IMR-90 (cell line): ENCODE data around the gene UNKL. TPM values are rescaled to one million over a fixed set of nuclear protein-coding genes. Genes with fewer than 3 reads are reported as not detected.

Experiments
- ATAC-seq: fragments of 200-7000 bp; cut with Tn5 transposase; 2 replicates; pipeline ENCODE4 v1.9.1; 2020; ENCODE audit warnings: low read depth, mild to moderate bottlenecking, moderate library complexity
- BruUV-seq: library from RNA; stranded (reverse); fragments of 400-500 nt; replicated peaks from 2 replicates; lab custom pipeline; 2021; lab: Mats Ljungman, UMichigan
- CTCF ChIA-PET: fragments of 300-600 bp; formaldehyde crosslinking; extraction: SDS; loops from one replicate; lab custom pipeline; 2021; ENCODE audit warnings: antibody characterized with exemption; lab: Yijun Ruan, JAX
- POLR2A ChIA-PET: fragments of 300-600 bp; sonication (Branson Sonifier 250); formaldehyde crosslinking; loops from one replicate; lab custom pipeline; 2022; ENCODE audit warnings: antibody characterized with exemption; ENCODE audit not compliant: unreplicated experiment; lab: Charles Lee
- DNase-seq: peaks from one replicate; pipeline ENCODE4 v3.0.0; 2013
- H2AFZ ChIP-seq: replicated peaks from 2 replicates; pipeline ENCODE3; 2013; ENCODE audit warnings: low read length, mild to moderate bottlenecking; ENCODE audit not compliant: poor library complexity
- H2AK5ac ChIP-seq: 2 replicates; pipeline ENCODE4 v1.6.1; 2013; ENCODE audit warnings: low read depth, low read length, inconsistent platforms
- H2AK9ac ChIP-seq: replicated peaks from 2 replicates; pipeline ENCODE3; 2013; ENCODE audit warnings: mild to moderate bottlenecking, low read depth, low read length, moderate library complexity; ENCODE audit not compliant: poor library complexity
- H2BK120ac ChIP-seq: 2 replicates; pipeline ENCODE4 v1.6.1; 2013; ENCODE audit warnings: low read depth, low read length, inconsistent platforms
- H2BK15ac ChIP-seq: 3 replicates; pipeline ENCODE4 v1.6.1; 2013; ENCODE audit warnings: low read depth, low read length, inconsistent platforms
- H2BK20ac ChIP-seq: 2 replicates; pipeline ENCODE4 v1.6.1; 2013; ENCODE audit warnings: low read depth, mild to moderate bottlenecking, inconsistent platforms, low read length, moderate library complexity
- H2BK5ac ChIP-seq: 2 replicates; pipeline ENCODE4 v1.6.1; 2013; ENCODE audit warnings: mild to moderate bottlenecking, low read depth, low read length, inconsistent platforms; ENCODE audit not compliant: poor library complexity, severe bottlenecking
- H3K14ac ChIP-seq: replicated peaks from 2 replicates; pipeline ENCODE4 v1.6.1; 2013; ENCODE audit warnings: low read depth, low read length, inconsistent platforms
- H3K18ac ChIP-seq: 2 replicates; pipeline ENCODE4 v1.6.1; 2013; ENCODE audit warnings: low read depth, low read length, control low read depth
- H3K23ac ChIP-seq: 2 replicates; pipeline ENCODE4 v1.6.1; 2013; ENCODE audit warnings: low read depth, low read length, inconsistent platforms
- H3K27ac ChIP-seq: 2 replicates; pipeline ENCODE4 v1.5.1; 2013; ENCODE audit warnings: mild to moderate bottlenecking, control low read depth, low read length; ENCODE audit not compliant: insufficient read depth
- H3K27me3 ChIP-seq: 2 replicates; pipeline ENCODE4 v1.6.1; 2013; ENCODE audit warnings: low read length; ENCODE audit not compliant: control insufficient read depth, insufficient read depth
- H3K36me3 ChIP-seq: 2 replicates; pipeline ENCODE4 v1.6.1; 2013; ENCODE audit warnings: low read length, mixed read lengths; ENCODE audit not compliant: control insufficient read depth, insufficient read depth
- H3K4ac ChIP-seq: 2 replicates; pipeline ENCODE4 v1.6.1; 2013; ENCODE audit warnings: low read depth, low read length, inconsistent platforms
- H3K4me1 ChIP-seq: 2 replicates; pipeline ENCODE4 v1.6.1; 2013; ENCODE audit warnings: low read length, mixed read lengths; ENCODE audit not compliant: control insufficient read depth, insufficient read depth
- H3K4me2 ChIP-seq: 2 replicates; pipeline ENCODE4 v1.6.1; 2013; ENCODE audit warnings: low read depth, mild to moderate bottlenecking, control low read depth, low read length, moderate library complexity
- H3K4me3 ChIP-seq: 2 replicates; pipeline ENCODE4 v1.5.1; 2013; ENCODE audit warnings: low read depth, mild to moderate bottlenecking, control low read depth, low read length, moderate library complexity; ENCODE audit not compliant: insufficient read depth
- H3K56ac ChIP-seq: 2 replicates; pipeline ENCODE4 v1.6.1; 2013; ENCODE audit warnings: low read length, inconsistent platforms; ENCODE audit not compliant: insufficient read depth; ENCODE audit errors: extremely low read depth
- H3K79me1 ChIP-seq, 2 experiments: 2 replicates each; pipeline ENCODE4 v1.6.1; 2013; ENCODE audit warnings: low read length in 2 of 2, inconsistent platforms in 1 of 2, low read depth in 1 of 2
- H3K9ac ChIP-seq: 2 replicates; pipeline ENCODE4 v1.6.1; 2013; ENCODE audit warnings: low read depth, low read length, control low read depth
- H3K9me1 ChIP-seq: 2 replicates; pipeline ENCODE4 v1.6.1; 2013; ENCODE audit warnings: low read length, inconsistent platforms; ENCODE audit not compliant: insufficient read depth
- H3K9me3 ChIP-seq: 2 replicates; pipeline ENCODE4 v1.6.1; 2013; ENCODE audit warnings: low read length; ENCODE audit not compliant: control insufficient read depth, insufficient read depth
- H4K20me1 ChIP-seq: 2 replicates; pipeline ENCODE4 v1.6.1; 2013; ENCODE audit warnings: low read length, inconsistent platforms; ENCODE audit not compliant: insufficient read depth
- H4K5ac ChIP-seq: 2 replicates; pipeline ENCODE4 v1.6.1; 2013; ENCODE audit warnings: mild to moderate bottlenecking, low read depth, low read length, control low read depth
- H4K8ac ChIP-seq, 2 experiments: 2 replicates each; pipeline ENCODE4 v1.6.1; 2013; ENCODE audit warnings: low read depth in 2 of 2, low read length in 2 of 2, control low read depth in 1 of 2, inconsistent platforms in 1 of 2
- H4K91ac ChIP-seq: 2 replicates; pipeline ENCODE4 v1.6.1; 2013; ENCODE audit warnings: low read depth, low read length, inconsistent platforms; ENCODE audit not compliant: insufficient read depth
- BHLHE40 ChIP-seq: fragments of 150-350 bp; IDR thresholded peaks from 2 replicates; pipeline ENCODE4 v1.6.1; 2016; ENCODE audit warnings: mild to moderate bottlenecking, low read depth, low read length
- CEBPB ChIP-seq: IDR thresholded peaks from 2 replicates; pipeline ENCODE4 v1.6.1; 2012; ENCODE audit warnings: low read depth, low read length, improper control_type of control experiment
- CHD1 ChIP-seq: IDR thresholded peaks from 2 replicates; pipeline ENCODE4 v1.6.1; 2012; ENCODE audit warnings: low read depth, low read length, improper control_type of control experiment
- FOS ChIP-seq: fragments of 150-350 bp; IDR thresholded peaks from 2 replicates; pipeline ENCODE4 v1.6.1; 2016; ENCODE audit warnings: low read depth, low read length
- MAFK ChIP-seq: IDR thresholded peaks from 2 replicates; pipeline ENCODE4 v1.6.1; 2012; ENCODE audit warnings: low read depth, low read length, improper control_type of control experiment
- MAZ ChIP-seq: IDR thresholded peaks from 2 replicates; pipeline ENCODE4 v1.6.1; 2012; ENCODE audit warnings: low read depth, mild to moderate bottlenecking, low read length, improper control_type of control experiment, moderate library complexity, borderline replicate concordance
- NFE2L2 ChIP-seq: fragments of 150-350 bp; IDR thresholded peaks from 2 replicates; pipeline ENCODE4 v1.6.1; 2016; ENCODE audit warnings: low read depth, mild to moderate bottlenecking, low read length
- POLR2A ChIP-seq: IDR thresholded peaks from 2 replicates; pipeline ENCODE4 v1.6.1; 2012; ENCODE audit warnings: mild to moderate bottlenecking, low read depth, low read length
- RCOR1 ChIP-seq: IDR thresholded peaks from 2 replicates; pipeline ENCODE4 v1.6.1; 2012; ENCODE audit warnings: mild to moderate bottlenecking, low read length, improper control_type of control experiment; ENCODE audit not compliant: insufficient replicate concordance
- RFX5 ChIP-seq: IDR thresholded peaks from 2 replicates; pipeline ENCODE4 v1.8.0; 2012; ENCODE audit warnings: low read depth, mild to moderate bottlenecking, low read length, moderate library complexity
- WGBS, 2 experiments: methylation state at CpG; one replicate each; pipeline versions ENCODE4 v1.1.5 to v1.1.7; 2013; ENCODE audit warnings: missing lambda C conversion rate in 2 of 2; ENCODE audit not compliant: insufficient read length in 1 of 2; ENCODE audit errors: extremely low coverage in 2 of 2; 5-methylcytosine and 5-hydroxymethylcytosine counted together
- dilution Hi-C: fragments of 300-500 bp; cut with HindIII; formaldehyde crosslinking; loops from one replicate; pipeline ENCODE4 v1.14.3; 2018; ENCODE audit warnings: low sequenced_read_pairs; ENCODE audit not compliant: unreplicated experiment
- in situ Hi-C: fragments of 300-500 bp; cut with MboI; formaldehyde crosslinking; loops from 3 replicates; pipeline ENCODE4 v1.14.3; 2019; ENCODE audit warnings: low sequenced_read_pairs, inconsistent platforms, mixed read lengths
- intact Hi-C: fragments of 100-400 bp; cut with micrococcal nuclease; formaldehyde crosslinking; loops from 2 replicates; pipeline ENCODE4 v1.10.0; 2022
- polyA plus RNA-seq, 3 experiments: library from polyadenylated mRNA; depleted of rRNA; stranded (reverse); fragments of >200 nt; gene quantifications; 2 replicates each; pipeline ENCODE4 v1.2.3, GENCODE V29; 2012; ENCODE audit warnings: low replicate concordance in 1 of 3
- total RNA-seq: library from RNA; depleted of rRNA; stranded (reverse); fragments of >200 nt; gene quantifications from 2 replicates; pipeline ENCODE4 v1.2.3, GENCODE V29; 2012
- TF ChIP-seq, protein P1 (sequence below): fragments of 150-350 bp; IDR thresholded peaks from 2 replicates; pipeline ENCODE4 v1.6.1; 2016; ENCODE audit warnings: low read depth, mild to moderate bottlenecking, low read length, moderate library complexity, borderline replicate concordance

UNKL gene
- total and polyA plus RNA-seq, 2 of the 4 experiments (the other 2 are of a cell fraction), result 4.1 to 13.3 TPM

GRCh38 chr16:1452530-1452929, 38.0 kb upstream of the UNKL start:
- Histone ChIP-seq H3K27ac (no peak overlapping the region), H2BK15ac (no peak overlapping the region), H3K14ac (no peak overlapping the region), H3K36me3 (peaks cover 53% of the 10 kb centered on the region), H3K27me3 (no peaks in the 10 kb centered on the region), H3K4me3 (no peak overlapping the region), H3K18ac (no peak overlapping the region), H2AK5ac (no peak overlapping the region), H3K9ac (no peak overlapping the region), H4K8ac (no peak overlapping the region), H4K91ac (no peak overlapping the region), H2BK20ac (no peak overlapping the region), H4K20me1 (no peaks in the 10 kb centered on the region), H3K23ac (no peak overlapping the region), H2AFZ (no peak overlapping the region), H3K9me1 (no peaks in the 10 kb centered on the region), H2BK120ac (no peak overlapping the region), H4K5ac (no peak overlapping the region), H3K4ac (no peak overlapping the region), H3K9me3 (no peaks in the 10 kb centered on the region), H2BK5ac (no peak overlapping the region), H3K56ac (no peak overlapping the region), H3K4me1 (no peaks in the 10 kb centered on the region), H2AK9ac (no peak overlapping the region), H3K79me1 (no peaks in the 10 kb centered on the region), H3K4me2 (no peak overlapping the region)
- TF ChIP-seq POLR2A (no peak), MAZ (no peak), MAFK (no peak), BHLHE40 (no peak), RFX5 (no peak), RCOR1 (no peak), CEBPB (no peak), CHD1 (no peak), FOS (no peak), NFE2L2 (no peak)
- TF ChIP-seq, protein P1, sequence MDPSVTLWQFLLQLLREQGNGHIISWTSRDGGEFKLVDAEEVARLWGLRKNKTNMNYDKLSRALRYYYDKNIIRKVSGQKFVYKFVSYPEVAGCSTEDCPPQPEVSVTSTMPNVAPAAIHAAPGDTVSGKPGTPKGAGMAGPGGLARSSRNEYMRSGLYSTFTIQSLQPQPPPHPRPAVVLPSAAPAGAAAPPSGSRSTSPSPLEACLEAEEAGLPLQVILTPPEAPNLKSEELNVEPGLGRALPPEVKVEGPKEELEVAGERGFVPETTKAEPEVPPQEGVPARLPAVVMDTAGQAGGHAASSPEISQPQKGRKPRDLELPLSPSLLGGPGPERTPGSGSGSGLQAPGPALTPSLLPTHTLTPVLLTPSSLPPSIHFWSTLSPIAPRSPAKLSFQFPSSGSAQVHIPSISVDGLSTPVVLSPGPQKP, result no peak
- 97% methylated on average over 13 of the region's 20 CpGs; no CpG with 5 or more reads in 1 of the 2 experiments for WGBS, 2 experiments
- CTCF ChIA-PET, result no interaction called here
- dilution Hi-C loops (no loop called here), in situ Hi-C loops (no loop called here), intact Hi-C loops (no loop called here)
- ATAC-seq, result no peak
- no TSS peak for BruUV-seq
- DNase-seq, result no peak
- POLR2A ChIA-PET, result no interaction called here
